Measurements from ENCODE around the gene NOL8. TPM values are rescaled to one million over a fixed set of nuclear protein-coding genes. Genes with fewer than 3 reads are reported as not detected.
A peak's percentile ranks its signal among the peaks of the same experiment; 100 is the strongest.

The NOL8 gene
- total RNA-seq (2014; rRNA removed; shearing (Covaris generic)) (26.0 and 26.6 TPM in 2 replicates), polyA plus RNA-seq (2016; fragmentation: Nextera tagmentation; extraction: Ambion mirVana) (34.1 and 42.7 TPM in 2 replicates)
- long read RNA-seq, partial matches to known transcripts, result 22 of 29 reads
- long read RNA-seq, other reads (novel, unspliced or antisense), result 5 of 29 reads

DNA sequence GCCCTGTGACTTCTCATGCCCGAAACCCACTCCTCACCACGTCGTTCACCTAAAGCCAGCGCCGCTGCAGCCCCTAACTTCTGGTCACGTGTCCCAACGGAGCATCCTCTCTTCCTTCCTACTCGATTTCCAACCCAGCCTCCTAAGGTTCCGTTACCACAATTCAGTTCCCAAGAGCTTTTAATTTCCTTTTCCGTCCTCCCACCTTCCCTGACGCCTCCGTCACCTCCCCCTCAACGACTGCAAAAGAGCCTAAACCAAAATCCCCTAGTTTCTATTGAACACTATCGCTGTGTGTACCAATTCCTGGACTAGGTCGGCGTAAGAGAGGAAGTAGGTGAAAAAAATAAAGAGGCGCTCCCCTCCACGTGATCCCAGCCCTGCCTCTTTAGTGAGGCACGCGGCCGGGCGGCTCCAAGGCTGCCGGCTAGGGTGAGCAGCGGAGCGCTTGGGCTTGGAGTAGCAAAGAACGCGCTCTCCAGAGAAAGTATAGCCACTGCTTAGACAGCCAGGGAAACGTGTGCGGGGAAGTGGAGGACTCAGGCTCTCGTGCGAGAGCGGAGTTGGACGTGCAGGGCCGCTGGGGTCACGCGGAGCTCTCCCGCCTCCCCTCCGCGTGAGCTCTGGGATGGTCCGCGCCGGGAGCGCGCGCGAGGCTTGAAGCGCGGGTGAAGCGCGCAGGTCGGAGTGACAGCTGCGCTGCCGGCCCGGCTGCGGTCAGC is at the start of gene NOL8, which contains the start of gene CENPP:
TSS of gene NOL8 (minus strand) at position 82 of the 722 bp plus-strand sequence. CDS start 1,189 bp downstream, outside the sequence.
TSS of gene CENPP (plus strand) at position 685 of the 722 bp plus-strand sequence.
- Histone ChIP-seq H2AFZ (peak within 1 kb of the TSS; percentile 100), H3F3A (replicated peaks; ENCODE audit: low read depth) (0 out of 2 replicates have a peak, but pooled peaks cover 4% of the 10 kb centered on the region), H3K4me1 (ENCODE audit: insufficient read depth) (peaks cover 19% of the 10 kb centered on the region), H3K27ac (ENCODE audit: low read depth) (peak within 1 kb of the TSS; percentile 99), H3K27me3 (ENCODE audit: insufficient read depth) (no peaks in the 10 kb centered on the region), H3K4me2 (peak within 1 kb of the TSS; percentile 100), H3K4me3 (peak within 1 kb of the TSS; percentile 87), H4K20me1 (replicated peaks; ENCODE audit: insufficient read depth) (no peaks in the 10 kb centered on the region), H3K36me3 (ENCODE audit: insufficient read depth) (peaks cover 20% of the 10 kb centered on the region), H3K79me2 (replicated peaks; ENCODE audit: insufficient read depth) (peaks cover 36% of the 10 kb centered on the region), H3K9me2 (ENCODE audit: insufficient read depth) (no peaks in the 10 kb centered on the region)
- H3K4me1 Mint-ChIP-seq, result peaks cover 22% of the 10 kb centered on the region
- peak; percentile 95 for DNase-seq (ENCODE audit: low spot score)
- peaks cover 5% of the 10 kb centered on the region for H3K27me3 Mint-ChIP-seq (ENCODE audit: insufficient read depth, low read depth, poor library complexity)
- peak within 1 kb of the TSS; percentile 99 for H3K27ac Mint-ChIP-seq
- H3K36me3 Mint-ChIP-seq (ENCODE audit: low read depth), result peaks cover 22% of the 10 kb centered on the region; the same call in 2 of the 3 replicates
- H3K4me3 Mint-ChIP-seq, result peak within 1 kb of the TSS; percentile 95
- no peaks in the 10 kb centered on the region for H3K9me3 Mint-ChIP-seq
- peak; percentile 92 for ATAC-seq
- TF ChIP-seq NANOG (IDR thresholded peaks at IDR 0.05; ENCODE audit: borderline replicate concordance), result no peak
- no peak for TF ChIP-seq STAT1 (IDR thresholded peaks at IDR 0.05; ENCODE audit: unreplicated experiment)
- TF ChIP-seq REST (IDR thresholded peaks at IDR 0.05; ENCODE audit: unreplicated experiment), result peak; percentile 35
- TF ChIP-seq, protein P1, sequence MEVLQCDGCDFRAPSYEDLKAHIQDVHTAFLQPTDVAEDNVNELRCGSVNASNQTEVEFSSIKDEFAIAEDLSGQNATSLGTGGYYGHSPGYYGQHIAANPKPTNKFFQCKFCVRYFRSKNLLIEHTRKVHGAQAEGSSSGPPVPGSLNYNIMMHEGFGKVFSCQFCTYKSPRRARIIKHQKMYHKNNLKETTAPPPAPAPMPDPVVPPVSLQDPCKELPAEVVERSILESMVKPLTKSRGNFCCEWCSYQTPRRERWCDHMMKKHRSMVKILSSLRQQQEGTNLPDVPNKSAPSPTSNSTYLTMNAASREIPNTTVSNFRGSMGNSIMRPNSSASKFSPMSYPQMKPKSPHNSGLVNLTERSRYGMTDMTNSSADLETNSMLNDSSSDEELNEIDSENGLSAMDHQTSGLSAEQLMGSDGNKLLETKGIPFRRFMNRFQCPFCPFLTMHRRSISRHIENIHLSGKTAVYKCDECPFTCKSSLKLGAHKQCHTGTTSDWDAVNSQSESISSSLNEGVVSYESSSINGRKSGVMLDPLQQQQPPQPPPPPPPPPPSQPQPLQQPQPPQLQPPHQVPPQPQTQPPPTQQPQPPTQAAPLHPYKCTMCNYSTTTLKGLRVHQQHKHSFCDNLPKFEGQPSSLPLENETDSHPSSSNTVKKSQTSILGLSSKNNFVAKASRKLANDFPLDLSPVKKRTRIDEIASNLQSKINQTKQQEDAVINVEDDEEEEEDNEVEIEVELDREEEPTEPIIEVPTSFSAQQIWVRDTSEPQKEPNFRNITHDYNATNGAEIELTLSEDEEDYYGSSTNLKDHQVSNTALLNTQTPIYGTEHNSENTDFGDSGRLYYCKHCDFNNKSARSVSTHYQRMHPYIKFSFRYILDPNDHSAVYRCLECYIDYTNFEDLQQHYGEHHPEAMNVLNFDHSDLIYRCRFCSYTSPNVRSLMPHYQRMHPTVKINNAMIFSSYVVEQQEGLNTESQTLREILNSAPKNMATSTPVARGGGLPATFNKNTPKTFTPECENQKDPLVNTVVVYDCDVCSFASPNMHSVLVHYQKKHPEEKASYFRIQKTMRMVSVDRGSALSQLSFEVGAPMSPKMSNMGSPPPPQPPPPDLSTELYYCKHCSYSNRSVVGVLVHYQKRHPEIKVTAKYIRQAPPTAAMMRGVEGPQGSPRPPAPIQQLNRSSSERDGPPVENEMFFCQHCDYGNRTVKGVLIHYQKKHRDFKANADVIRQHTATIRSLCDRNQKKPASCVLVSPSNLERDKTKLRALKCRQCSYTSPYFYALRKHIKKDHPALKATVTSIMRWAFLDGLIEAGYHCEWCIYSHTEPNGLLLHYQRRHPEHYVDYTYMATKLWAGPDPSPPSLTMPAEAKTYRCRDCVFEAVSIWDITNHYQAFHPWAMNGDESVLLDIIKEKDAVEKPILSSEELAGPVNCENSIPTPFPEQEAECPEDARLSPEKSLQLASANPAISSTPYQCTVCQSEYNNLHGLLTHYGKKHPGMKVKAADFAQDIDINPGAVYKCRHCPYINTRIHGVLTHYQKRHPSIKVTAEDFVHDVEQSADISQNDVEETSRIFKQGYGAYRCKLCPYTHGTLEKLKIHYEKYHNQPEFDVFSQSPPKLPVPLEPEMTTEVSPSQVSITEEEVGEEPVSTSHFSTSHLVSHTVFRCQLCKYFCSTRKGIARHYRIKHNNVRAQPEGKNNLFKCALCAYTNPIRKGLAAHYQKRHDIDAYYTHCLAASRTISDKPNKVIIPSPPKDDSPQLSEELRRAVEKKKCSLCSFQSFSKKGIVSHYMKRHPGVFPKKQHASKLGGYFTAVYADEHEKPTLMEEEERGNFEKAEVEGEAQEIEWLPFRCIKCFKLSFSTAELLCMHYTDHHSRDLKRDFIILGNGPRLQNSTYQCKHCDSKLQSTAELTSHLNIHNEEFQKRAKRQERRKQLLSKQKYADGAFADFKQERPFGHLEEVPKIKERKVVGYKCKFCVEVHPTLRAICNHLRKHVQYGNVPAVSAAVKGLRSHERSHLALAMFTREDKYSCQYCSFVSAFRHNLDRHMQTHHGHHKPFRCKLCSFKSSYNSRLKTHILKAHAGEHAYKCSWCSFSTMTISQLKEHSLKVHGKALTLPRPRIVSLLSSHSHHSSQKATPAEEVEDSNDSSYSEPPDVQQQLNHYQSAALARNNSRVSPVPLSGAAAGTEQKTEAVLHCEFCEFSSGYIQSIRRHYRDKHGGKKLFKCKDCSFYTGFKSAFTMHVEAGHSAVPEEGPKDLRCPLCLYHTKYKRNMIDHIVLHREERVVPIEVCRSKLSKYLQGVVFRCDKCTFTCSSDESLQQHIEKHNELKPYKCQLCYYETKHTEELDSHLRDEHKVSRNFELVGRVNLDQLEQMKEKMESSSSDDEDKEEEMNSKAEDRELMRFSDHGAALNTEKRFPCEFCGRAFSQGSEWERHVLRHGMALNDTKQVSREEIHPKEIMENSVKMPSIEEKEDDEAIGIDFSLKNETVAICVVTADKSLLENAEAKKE (CRISPR knock-in tag; IDR thresholded peaks at IDR 0.05), result no peak
- TF ChIP-seq POLR2AphosphoS5 (IDR thresholded peaks at IDR 0.05; ENCODE audit: low read depth), result peak; percentile 92
- no peak for TF ChIP-seq EZH2phosphoT487 (IDR thresholded peaks at IDR 0.05; ENCODE audit: unreplicated experiment)
- no peak for TF ChIP-seq ZNF331 (CRISPR knock-in tag; IDR thresholded peaks at IDR 0.05; ENCODE audit: low read depth)
- TF ChIP-seq ZNF114 (CRISPR knock-in tag; IDR thresholded peaks at IDR 0.05), result no peak
- peak; percentile 80 for TF ChIP-seq ETS1 (IDR thresholded peaks at IDR 0.05)
- TF ChIP-seq EZH2 (IDR thresholded peaks at IDR 0.05; ENCODE audit: low read depth, unreplicated experiment), result no peak
- TF ChIP-seq JUNB (IDR thresholded peaks at IDR 0.05; ENCODE audit: unreplicated experiment), result no peak
- TF ChIP-seq, protein P2, sequence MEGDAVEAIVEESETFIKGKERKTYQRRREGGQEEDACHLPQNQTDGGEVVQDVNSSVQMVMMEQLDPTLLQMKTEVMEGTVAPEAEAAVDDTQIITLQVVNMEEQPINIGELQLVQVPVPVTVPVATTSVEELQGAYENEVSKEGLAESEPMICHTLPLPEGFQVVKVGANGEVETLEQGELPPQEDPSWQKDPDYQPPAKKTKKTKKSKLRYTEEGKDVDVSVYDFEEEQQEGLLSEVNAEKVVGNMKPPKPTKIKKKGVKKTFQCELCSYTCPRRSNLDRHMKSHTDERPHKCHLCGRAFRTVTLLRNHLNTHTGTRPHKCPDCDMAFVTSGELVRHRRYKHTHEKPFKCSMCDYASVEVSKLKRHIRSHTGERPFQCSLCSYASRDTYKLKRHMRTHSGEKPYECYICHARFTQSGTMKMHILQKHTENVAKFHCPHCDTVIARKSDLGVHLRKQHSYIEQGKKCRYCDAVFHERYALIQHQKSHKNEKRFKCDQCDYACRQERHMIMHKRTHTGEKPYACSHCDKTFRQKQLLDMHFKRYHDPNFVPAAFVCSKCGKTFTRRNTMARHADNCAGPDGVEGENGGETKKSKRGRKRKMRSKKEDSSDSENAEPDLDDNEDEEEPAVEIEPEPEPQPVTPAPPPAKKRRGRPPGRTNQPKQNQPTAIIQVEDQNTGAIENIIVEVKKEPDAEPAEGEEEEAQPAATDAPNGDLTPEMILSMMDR (conservative IDR thresholded peaks at IDR 0.05; ENCODE audit: low read depth in 2 of 2), result no peak
- peak; percentile 55 for TF ChIP-seq CREB1 (CRISPR knock-in tag; IDR thresholded peaks at IDR 0.05; ENCODE audit: low read depth)

Data from GM23338 (cell line).